PC-9 (cell line): Measurements from ENCODE around the gene SIAE. TPM values are rescaled to one million over a fixed set of nuclear protein-coding genes. Genes with fewer than 3 reads are reported as not detected.
A peak's percentile ranks its signal among the peaks of the same experiment; 100 is the strongest.

Experiments used
- BruUV-seq: library from RNA; stranded (reverse); fragments of 400-500 nt; replicated peaks from 2 replicates; lab custom pipeline; 2021; lab: Mats Ljungman, UMichigan
- CTCF ChIA-PET: fragments of 300-600 bp; sonication (Branson Sonifier 250); formaldehyde crosslinking; loops from one replicate; lab custom pipeline; 2022; ENCODE audit warnings: antibody characterized with exemption; lab: Charles Lee
- POLR2A ChIA-PET: fragments of 300-600 bp; sonication (Branson Sonifier 250); formaldehyde crosslinking; loops from one replicate; lab custom pipeline; 2022; ENCODE audit warnings: antibody characterized with exemption; ENCODE audit not compliant: unreplicated experiment; lab: Charles Lee
- DNase-seq, 2 experiments: peaks; one replicate each; pipeline versions ENCODE4 v3.0.0 to v3.0.0-alpha.2; 2015 to 2022; ENCODE audit warnings: mixed read lengths in 1 of 2
- H2AFZ ChIP-seq: fragments of 200-600 bp; sonication (generic); 2 replicates; pipeline ENCODE4 v1.8.1; 2017; ENCODE audit warnings: antibody characterized with exemption
- H3F3A ChIP-seq: fragments of 200-600 bp; sonication (generic); 2 replicates; pipeline ENCODE4 v1.8.1; 2017; ENCODE audit warnings: antibody characterized with exemption, mild to moderate bottlenecking, low read depth; ENCODE audit not compliant: insufficient read depth
- H3K27ac ChIP-seq: fragments of 200-600 bp; sonication (generic); 2 replicates; pipeline ENCODE4 v1.6.1; 2016; ENCODE audit warnings: mixed run types
- H3K27me3 ChIP-seq: fragments of 200-600 bp; sonication (generic); 2 replicates; pipeline ENCODE4 v1.6.1; 2016; ENCODE audit warnings: low read depth, mixed run types; ENCODE audit not compliant: insufficient read depth
- H3K36me3 ChIP-seq: fragments of 200-600 bp; sonication (generic); 2 replicates; pipeline ENCODE4 v1.6.1; 2016; ENCODE audit warnings: low read depth, mixed run types
- H3K4me1 ChIP-seq: fragments of 200-600 bp; sonication (generic); replicated peaks from 2 replicates; pipeline ENCODE4 v1.6.1; 2016; ENCODE audit warnings: mixed run types; ENCODE audit not compliant: insufficient read depth
- H3K4me2 ChIP-seq: fragments of 200-600 bp; sonication (generic); 2 replicates; pipeline ENCODE4 v1.6.1; 2017; ENCODE audit warnings: mixed run types
- H3K4me3 ChIP-seq: fragments of 200-600 bp; sonication (generic); 2 replicates; pipeline ENCODE4 v1.6.1; 2016; ENCODE audit warnings: mixed run types
- H3K79me2 ChIP-seq: fragments of 200-600 bp; sonication (generic); 2 replicates; pipeline ENCODE4 v1.6.1; 2017; ENCODE audit warnings: low read depth, mixed run types
- H3K9me2 ChIP-seq: fragments of 200-600 bp; sonication (generic); 2 replicates; pipeline ENCODE4 v1.8.1; 2017; ENCODE audit warnings: mild to moderate bottlenecking; ENCODE audit not compliant: insufficient read depth
- H3K9me3 ChIP-seq: fragments of 200-600 bp; sonication (generic); 2 replicates; pipeline ENCODE4 v1.8.1; 2016; ENCODE audit warnings: low read depth; ENCODE audit not compliant: insufficient read depth
- H4K20me1 ChIP-seq: fragments of 200-600 bp; sonication (generic); 2 replicates; pipeline ENCODE4 v1.8.1; 2017; ENCODE audit not compliant: insufficient read depth
- CTCF ChIP-seq: fragments of 200-600 bp; sonication (generic); conservative IDR thresholded peaks from 2 replicates; pipeline ENCODE4 v1.6.1; 2017; ENCODE audit warnings: mixed run types, antibody characterized with exemption, mild to moderate bottlenecking, moderate library complexity
- EZH2 ChIP-seq: fragments of 200-600 bp; sonication (generic); IDR thresholded peaks from 2 replicates; pipeline ENCODE4 v1.8.0; 2017; ENCODE audit warnings: antibody characterized with exemption, low read depth
- intact Hi-C: fragments of 100-400 bp; cut with micrococcal nuclease; formaldehyde crosslinking; loops from one replicate; pipeline ENCODE4 v1.10.0; 2022; ENCODE audit not compliant: unreplicated experiment
- total RNA-seq: library from RNA; stranded (reverse); gene quantifications from 2 replicates; pipeline ENCODE4 v1.2.3, GENCODE V29; 2021

Gene SIAE
- total RNA-seq, 1 experiment from 2014 or later, result 29.2 TPM

- intact Hi-C loops, result no loop called here
- H3K36me3 ChIP-seq, result no peaks in the 10 kb centered on the region
These were observed 2.8 kb upstream of the SIAE start for GRCh38 chr11:124676386-124676785.

GRCh38 chr11:124674571-124674970, 1.0 kb upstream of the SIAE start:
- Histone ChIP-seq H3K4me2 (peak overlapping the region; percentile 80), H3K4me3 (peak overlapping the region; percentile 83), H3K27me3 (no peaks in the 10 kb centered on the region), H3K27ac (peak overlapping the region; percentile 50), H3K9me2 (no peaks in the 10 kb centered on the region), H3F3A (no peaks in the 10 kb centered on the region), H3K4me1 (peaks cover 18% of the 10 kb centered on the region), H3K79me2 (peaks cover 12% of the 10 kb centered on the region), H4K20me1 (no peaks in the 10 kb centered on the region), H2AFZ (peak overlapping the region; percentile 93), H3K9me3 (no peaks in the 10 kb centered on the region), H3K36me3 (no peaks in the 10 kb centered on the region)
- ChIA-PET POLR2A (interaction anchor here (0.6 to 0.9 kb wide), 3 partner anchors 71 to 162 kb away, joined by 3 to 7 read pairs (median 4); no protein-coding TSS in a partner anchor), CTCF (interaction anchor here (1.3 kb wide), 1 partner anchor 89 kb away, joined by 4 read pairs; no protein-coding TSS in a partner anchor)
- no TSS peak for BruUV-seq
- no peak for TF ChIP-seq EZH2
- no peak for TF ChIP-seq CTCF
- intact Hi-C loops, result loop anchor here (5.0 kb wide), 1 partner anchor 278 kb away; the partner anchor contains the start of gene CCDC15
- no peak for DNase-seq

More at GRCh38 chr11:124676386-124676785, 2.8 kb upstream of the SIAE start:
- no peak for DNase-seq
- H3K27me3 ChIP-seq, result no peaks in the 10 kb centered on the region
- TF ChIP-seq EZH2 (no peak), CTCF (no peak)
- H3K4me3 ChIP-seq, result no peak overlapping the region
- no peak overlapping the region for H3K4me2 ChIP-seq
- no TSS peak for BruUV-seq
- ChIA-PET CTCF (no interaction called here), POLR2A (no interaction called here)
- H2AFZ ChIP-seq, result no peak overlapping the region
- H3F3A ChIP-seq, result no peaks in the 10 kb centered on the region
- H3K9me3 ChIP-seq, result no peaks in the 10 kb centered on the region
- peaks cover 18% of the 10 kb centered on the region for H3K4me1 ChIP-seq
- H3K9me2 ChIP-seq, result no peaks in the 10 kb centered on the region
- H4K20me1 ChIP-seq, result no peaks in the 10 kb centered on the region
- H3K79me2 ChIP-seq, result peaks cover 12% of the 10 kb centered on the region
- no peak overlapping the region for H3K27ac ChIP-seq

- Histone ChIP-seq H2AFZ (peak overlapping the region; percentile 93), H3F3A (no peaks in the 10 kb centered on the region), H3K36me3 (no peaks in the 10 kb centered on the region), H3K27me3 (no peaks in the 10 kb centered on the region), H3K4me3 (peak overlapping the region; percentile 83), H3K27ac (peak overlapping the region; percentile 50), H3K9me2 (no peaks in the 10 kb centered on the region), H3K4me2 (peak overlapping the region; percentile 80), H3K9me3 (no peaks in the 10 kb centered on the region), H3K79me2 (peaks cover 12% of the 10 kb centered on the region), H3K4me1 (peaks cover 18% of the 10 kb centered on the region), H4K20me1 (no peaks in the 10 kb centered on the region)
- intact Hi-C loops, result loop anchor here (5.0 kb wide), 1 partner anchor 278 kb away; the partner anchor contains the start of gene CCDC15
- TF ChIP-seq EZH2 (no peak), CTCF (no peak)
- CTCF ChIA-PET, result interaction anchor here (0.7 to 1.3 kb wide), 3 partner anchors 89 to 405 kb away, joined by 4 to 5 read pairs (median 4); no protein-coding TSS in a partner anchor
- TSS peak; percentile 68 for BruUV-seq
- no peak for DNase-seq
- POLR2A ChIA-PET, result interaction anchor here (0.6 to 0.9 kb wide), 9 partner anchors 34 to 1823 kb away, joined by 3 to 15 read pairs (median 7); partner anchors contain the start of gene TBRG1
These were observed 604 bp upstream of the SIAE start for GRCh38 chr11:124674168-124674517.
